ENCODE data around the gene MAPK9. TPM values are rescaled to one million over a fixed set of nuclear protein-coding genes. Genes with fewer than 3 reads are reported as not detected.

The MAPK9 gene
- total and polyA plus RNA-seq, 9 of the 15 experiments (the other 6 are each of a cell fraction or from before 2014, with no cell fraction given): 4.8 to 58.0 (median 29.9) TPM

GRCh38 chr5:180304016-180304292 is 12.1 kb upstream of the MAPK9 start:
- ChIA-PET CTCF (ENCODE audit: low intra/inter-chr PET ratio) (no interaction called here), POLR2A (interaction anchor here (0.8 to 0.9 kb wide), 2 partner anchors 8 to 10 kb away, joined by 3 to 4 read pairs; no protein-coding TSS in a partner anchor)
- no peak for DNase-seq (ENCODE audit: extremely low read depth in 1 of 4, low spot score in 3 of 4)
- Histone ChIP-seq H3K27ac (ENCODE audit: extremely low read depth, low read depth, low read length) (no peak overlapping the region), H3K4me1 (replicated peaks in 1 of 2; ENCODE audit: control insufficient read depth in 2 of 2, insufficient read depth in 2 of 2, low read length in 2 of 2) (no peaks in the 10 kb centered on the region; a peak in 1 of 5 replicates), H3K79me2 (ENCODE audit: control insufficient read depth, insufficient read depth, low read length) (no peaks in the 10 kb centered on the region), H3K9me3 (replicated peaks; ENCODE audit: control insufficient read depth, insufficient read depth, low read depth, low read length) (no peaks in the 10 kb centered on the region), H4K20me1 (replicated peaks; ENCODE audit: control insufficient read depth, insufficient read depth, low read length) (no peaks in the 10 kb centered on the region), H2AFZ (ENCODE audit: low read depth, low read length) (no peak overlapping the region), H3K4me2 (ENCODE audit: insufficient read depth, low read length) (no peak overlapping the region), H3K9me1 (ENCODE audit: control insufficient read depth, insufficient read depth, low read length) (no peaks in the 10 kb centered on the region), H3K36me3 (ENCODE audit: control insufficient read depth, insufficient read depth, low read length) (no peaks in the 10 kb centered on the region), H3K9ac (ENCODE audit: insufficient read depth in 1 of 2, low read depth in 2 of 2, low read length in 2 of 2) (no peak overlapping the region), H3K27me3 (ENCODE audit: control insufficient read depth in 2 of 2, insufficient read depth in 2 of 2, low read length in 2 of 2) (peaks cover 38 to 63% of the 10 kb centered on the region in 2 experiments), H3K4me3 (no peak overlapping the region)
- in situ Hi-C loops (cut with MboI): no loop called here
- ATAC-seq: no peak
- 2% methylated on average over 4 of the region's 4 CpGs for WGBS (ENCODE audit: insufficient coverage, low coverage, missing lambda C conversion rate)
- FAIRE-seq: no peak
- intact Hi-C loops (cut with micrococcal nuclease): no loop called here
- TF ChIP-seq HCFC1 (IDR thresholded peaks at IDR 0.05; ENCODE audit: low read depth, low read length) (no peak), CTCF (IDR thresholded peaks at IDR 0.05 in 2 of 3, conservative IDR thresholded peaks at IDR 0.05 in 1 of 3; ENCODE audit: insufficient read depth in 2 of 3, low read depth in 1 of 3, low read length in 3 of 3) (peak in 1 of 3 experiments; percentile 6; a peak in 1 of 6 replicates)
- no TSS peak for BruUV-seq (replicated peaks)

Measured in K562 (cell line).